Common myeloid progenitor, CD34-positive (primary cell): ENCODE results near the gene AKR1B15.

Experiments
- CTCF ChIA-PET: fragments of 350-600 bp; sonication (Branson Sonifier 250); formaldehyde crosslinking; loops from one replicate; lab custom pipeline; 2021; ENCODE audit warnings: antibody characterized with exemption; lab: Charles Lee
- POLR2A ChIA-PET: fragments of 350-600 bp; sonication (Branson Sonifier 250); formaldehyde crosslinking; loops from one replicate; lab custom pipeline; 2021; ENCODE audit warnings: antibody characterized with exemption; lab: Charles Lee
- DNase-seq, 3 donors: peaks; one replicate each; pipeline versions ENCODE4 v3.0.0 to v3.0.0-alpha.2; 2013
- H3K27ac ChIP-seq, 2 experiments: 1 replicate in 1 of 2; 2 replicates in 1 of 2; pipeline ENCODE4 v1.7.0; 2013; ENCODE audit warnings: inconsistent platforms in 2 of 2, low read length in 2 of 2, mild to moderate bottlenecking in 2 of 2, low read depth in 1 of 2, moderate library complexity in 1 of 2; ENCODE audit not compliant: severe bottlenecking in 2 of 2, insufficient read depth in 1 of 2, poor library complexity in 1 of 2
- H3K27me3 ChIP-seq, 5 experiments: replicated peaks in 2 of 5; 1 replicate in 3 of 5; 2 replicates in 2 of 5; pipeline versions ENCODE4 v1.6.1 to v1.7.0; 2013; ENCODE audit warnings: low read length in 4 of 5, mild to moderate bottlenecking in 2 of 5, moderate library complexity in 2 of 5, inconsistent platforms in 1 of 5; ENCODE audit not compliant: insufficient read depth in 5 of 5, control insufficient read depth in 4 of 5
- H3K36me3 ChIP-seq, 4 experiments: 1 replicate in 2 of 4; 2 replicates in 2 of 4; pipeline versions ENCODE4 v1.6.1 to v1.7.0; 2013; ENCODE audit warnings: low read length in 3 of 4, control low read depth in 1 of 4, mild to moderate bottlenecking in 1 of 4; ENCODE audit not compliant: control insufficient read depth in 4 of 4, insufficient read depth in 4 of 4
- H3K4me1 ChIP-seq, 4 experiments: 1 replicate in 3 of 4; 2 replicates in 1 of 4; pipeline versions ENCODE4 v1.6.1 to v1.7.1; 2013; ENCODE audit warnings: low read length in 3 of 4, mild to moderate bottlenecking in 3 of 4, control low read depth in 1 of 4, inconsistent platforms in 1 of 4, moderate library complexity in 1 of 4; ENCODE audit not compliant: control insufficient read depth in 4 of 4, insufficient read depth in 4 of 4; ENCODE audit errors: control extremely low read depth in 1 of 4
- H3K4me3 ChIP-seq, 7 experiments: 1 replicate in 4 of 7; 2 replicates in 3 of 7; pipeline versions ENCODE4 v1.5.1 to v1.7.0; 2013; ENCODE audit warnings: mild to moderate bottlenecking in 7 of 7, low read length in 6 of 7, moderate library complexity in 6 of 7, inconsistent platforms in 2 of 7, low read depth in 2 of 7, control low read depth in 1 of 7; ENCODE audit not compliant: insufficient read depth in 4 of 7, control insufficient read depth in 1 of 7; ENCODE audit errors: extremely low read depth in 1 of 7
- H3K9me3 ChIP-seq, 5 experiments: 1 replicate in 4 of 5; 2 replicates in 1 of 5; pipeline versions ENCODE4 v1.6.1 to v1.7.1; 2013; ENCODE audit warnings: low read length in 4 of 5, mild to moderate bottlenecking in 2 of 5, inconsistent platforms in 1 of 5, low read depth in 1 of 5, moderate library complexity in 1 of 5; ENCODE audit not compliant: control insufficient read depth in 4 of 5, insufficient read depth in 2 of 5; ENCODE audit errors: control extremely low read depth in 1 of 5
- WGBS: methylation state at CpG from one replicate; pipeline ENCODE4 v1.1.5; 2013; ENCODE audit not compliant: insufficient coverage; 5-methylcytosine and 5-hydroxymethylcytosine counted together

AKR1B15 gene

GRCh38 chr7:134589491-134589941, 40.6 kb downstream of the AKR1B15 start:
- Histone ChIP-seq H3K4me1 (peaks cover 0 to 6% (median 6%) of the 10 kb centered on the region in 4 experiments), H3K27ac (no peak overlapping the region), H3K27me3 (no peaks in the 10 kb centered on the region), H3K36me3 (no peaks in the 10 kb centered on the region), H3K4me3 (no peak overlapping the region), H3K9me3 (peaks cover 0 to 4% (median 0%) of the 10 kb centered on the region in 5 experiments)
- WGBS = 50% methylated on average over 2 of the region's 3 CpGs
- CTCF ChIA-PET = no interaction called here
- no peak for DNase-seq
- POLR2A ChIA-PET = no interaction called here

GRCh38 chr7:134593530-134594392, 44.9 kb downstream of the AKR1B15 start:
- peaks cover 0 to 6% (median 6%) of the 10 kb centered on the region in 4 experiments for H3K4me1 ChIP-seq
- no peak overlapping the region for H3K27ac ChIP-seq
- ChIA-PET CTCF (no interaction called here), POLR2A (no interaction called here)
- H3K9me3 ChIP-seq = peaks cover 0 to 4% (median 0%) of the 10 kb centered on the region in 5 experiments
- H3K4me3 ChIP-seq = no peak overlapping the region
- DNase-seq = peak; percentile 74 to 91 (median 91)
- WGBS = 56% methylated on average over 7 of the region's 8 CpGs
- H3K27me3 ChIP-seq = no peaks in the 10 kb centered on the region
- H3K36me3 ChIP-seq = no peaks in the 10 kb centered on the region

GRCh38 chr7:134594877-134595276, 46.0 kb downstream of the AKR1B15 start:
- Histone ChIP-seq H3K36me3 (no peaks in the 10 kb centered on the region), H3K27me3 (no peaks in the 10 kb centered on the region), H3K4me3 (no peak overlapping the region), H3K9me3 (peaks cover 0 to 4% (median 0%) of the 10 kb centered on the region in 5 experiments), H3K4me1 (peaks cover 0 to 6% (median 6%) of the 10 kb centered on the region in 4 experiments), H3K27ac (no peak overlapping the region)
- CTCF ChIA-PET = no interaction called here
- POLR2A ChIA-PET = no interaction called here
- no peak for DNase-seq
- WGBS = no CpG with 5 or more reads among the region's 1 CpG

GRCh38 chr7:134599371-134599770, 50.5 kb downstream of the AKR1B15 start:
- no peak overlapping the region for H3K4me3 ChIP-seq
- H3K27me3 ChIP-seq = no peaks in the 10 kb centered on the region
- DNase-seq = no peak
- no peak overlapping the region for H3K27ac ChIP-seq
- no peaks in the 10 kb centered on the region for H3K36me3 ChIP-seq
- 90% methylated on average over 3 of the region's 6 CpGs for WGBS
- H3K4me1 ChIP-seq = peaks cover 0 to 3% (median 0%) of the 10 kb centered on the region in 4 experiments
- ChIA-PET POLR2A (no interaction called here), CTCF (interaction anchor here (1.1 to 1.5 kb wide), 3 partner anchors 11 to 88 kb away, joined by 3 to 4 read pairs (median 3); no protein-coding TSS in a partner anchor)
- H3K9me3 ChIP-seq = no peaks in the 10 kb centered on the region

- Histone ChIP-seq H3K4me3 (no peak overlapping the region), H3K27me3 (peaks cover 0 to under 1% (median 0%) of the 10 kb centered on the region in 5 experiments), H3K36me3 (no peaks in the 10 kb centered on the region), H3K27ac (no peak overlapping the region), H3K4me1 (peaks cover 0 to 3% (median 0%) of the 10 kb centered on the region in 4 experiments), H3K9me3 (no peaks in the 10 kb centered on the region)
- 70% methylated on average over 2 of the region's 4 CpGs for WGBS
- ChIA-PET POLR2A (no interaction called here), CTCF (interaction anchor here (1.0 to 2.1 kb wide), 2 partner anchors 22 to 143 kb away, joined by 3 to 7 read pairs; partner anchors contain the start of gene AKR1B1)
- no peak for DNase-seq
Observed at GRCh38 chr7:134601459-134601858, 52.5 kb downstream of the AKR1B15 start.

GRCh38 chr7:134602881-134603451, 54.1 kb downstream of the AKR1B15 start:
- Histone ChIP-seq H3K9me3 (no peaks in the 10 kb centered on the region), H3K4me1 (peaks cover 0 to 3% (median 0%) of the 10 kb centered on the region in 4 experiments), H3K27ac (no peak overlapping the region), H3K27me3 (peaks cover 0 to 6% (median 2%) of the 10 kb centered on the region in 5 experiments), H3K36me3 (no peaks in the 10 kb centered on the region), H3K4me3 (peak overlapping the region in 1 of 7 experiments; percentile 14)
- ChIA-PET CTCF (interaction anchor here (1.9 to 2.1 kb wide), 2 partner anchors 144 to 170 kb away, joined by 5 to 7 read pairs; partner anchors contain the start of gene AKR1B1), POLR2A (interaction anchor here (0.6 kb wide), 1 partner anchor 289 kb away, joined by 3 read pairs; no protein-coding TSS in a partner anchor)
- peak in 2 of 3 donors; percentile 26 to 39 for DNase-seq
- WGBS = 64% methylated on average over 11 of the region's 11 CpGs
